ENCODE data around the gene TIFAB. TPM values are rescaled to one million over a fixed set of nuclear protein-coding genes. Genes with fewer than 3 reads are reported as not detected.

TIFAB gene
- total RNA-seq, 4 donors from 2014 or later: 0.16 TPM; not detected in 3

- TF ChIP-seq POLR2A (IDR thresholded peaks at IDR 0.05): no peak
- no peak for TF ChIP-seq EP300 (IDR thresholded peaks at IDR 0.05; ENCODE audit: low read depth)
- no peak for TF ChIP-seq CTCF (IDR thresholded peaks at IDR 0.05)
- TF ChIP-seq POLR2AphosphoS5 (IDR thresholded peaks at IDR 0.05): no peak
- Histone ChIP-seq H3K27ac (no peak overlapping the region), H3K9me3 (no peaks in the 10 kb centered on the region), H3K4me3 (no peak overlapping the region), H3K27me3 (peaks cover 89% of the 10 kb centered on the region), H3K36me3 (no peaks in the 10 kb centered on the region), H3K4me1 (peaks cover 0 to 25% (median 16%) of the 10 kb centered on the region in 4 donors)
- WGBS, 2 donors (ENCODE audit: low coverage in 1 of 2): 45% methylated on average over 14 of the region's 14 CpGs; no CpG with 5 or more reads in 1 of the 2 donors
- in situ Hi-C loops (cut with MboI; ENCODE audit: low pct_ligation_motif_present in 1 of 4, low pct_unique_long_range_greater_than_20kb in 1 of 4, low sequenced_read_pairs in 3 of 4): no loop called here
- intact Hi-C loops (cut with DNase I; ENCODE audit: low total_unique reads): no loop called here
- DNase-seq: no peak
Observed at GRCh38 chr5:135491038-135491551, 38.9 kb upstream of the TIFAB start.

- 24% methylated on average over 38 of the region's 49 CpGs; no CpG with 5 or more reads in 1 of the 2 donors for WGBS, 2 donors (ENCODE audit: low coverage in 1 of 2)
- no peak for TF ChIP-seq EP300 (IDR thresholded peaks at IDR 0.05; ENCODE audit: low read depth)
- TF ChIP-seq POLR2AphosphoS5 (IDR thresholded peaks at IDR 0.05): no peak
- TF ChIP-seq CTCF (IDR thresholded peaks at IDR 0.05): no peak
- no peak for TF ChIP-seq POLR2A (IDR thresholded peaks at IDR 0.05)
- Histone ChIP-seq H3K36me3 (no peaks in the 10 kb centered on the region), H3K27ac (no peak overlapping the region), H3K9me3 (no peaks in the 10 kb centered on the region), H3K27me3 (peaks cover 92% of the 10 kb centered on the region), H3K4me1 (peaks cover 0 to 25% (median 16%) of the 10 kb centered on the region in 4 donors), H3K4me3 (peak overlapping the region in 1 of 4 donors; percentile 9)
- in situ Hi-C loops (cut with MboI; ENCODE audit: low pct_ligation_motif_present in 1 of 4, low pct_unique_long_range_greater_than_20kb in 1 of 4, low sequenced_read_pairs in 3 of 4): no loop called here
- DNase-seq: no peak
- intact Hi-C loops (cut with DNase I; ENCODE audit: low total_unique reads): no loop called here
Observed at GRCh38 chr5:135490245-135491037, 38.3 kb upstream of the TIFAB start.

- H3K4me3 ChIP-seq: peak overlapping the region in 3 of 4 donors; percentile 9 to 39 (median 16)
- intact Hi-C loops (cut with DNase I; ENCODE audit: low total_unique reads) (loop anchor here (10.0 kb wide), 1 partner anchor 345 kb away; the partner anchor contains the start of gene SLC25A48), in situ Hi-C loops (cut with MboI; ENCODE audit: low pct_ligation_motif_present in 1 of 4, low pct_unique_long_range_greater_than_20kb in 1 of 4, low sequenced_read_pairs in 3 of 4) (no loop called here)
- TF ChIP-seq CTCF (IDR thresholded peaks at IDR 0.05) (no peak), POLR2A (IDR thresholded peaks at IDR 0.05) (no peak), POLR2AphosphoS5 (IDR thresholded peaks at IDR 0.05) (no peak), EP300 (IDR thresholded peaks at IDR 0.05; ENCODE audit: low read depth) (no peak)
- no peak for DNase-seq
- H3K36me3 ChIP-seq: no peaks in the 10 kb centered on the region
- H3K27ac ChIP-seq: no peak overlapping the region
- H3K4me1 ChIP-seq: peaks cover 0 to 25% (median 16%) of the 10 kb centered on the region in 4 donors
- WGBS, 2 donors (ENCODE audit: low coverage in 1 of 2): 9% methylated on average over 51 of the region's 53 CpGs; no CpG with 5 or more reads in 1 of the 2 donors
- peaks cover 94% of the 10 kb centered on the region for H3K27me3 ChIP-seq
- H3K9me3 ChIP-seq: no peaks in the 10 kb centered on the region
Observed at GRCh38 chr5:135489466-135490244, 37.5 kb upstream of the TIFAB start.

All from transverse colon (tissue), 4 donors.